ENCODE results near the gene UBALD2. TPM values are rescaled to one million over a fixed set of nuclear protein-coding genes. Genes with fewer than 3 reads are reported as not detected.

Gene UBALD2
- total RNA-seq (2022; extraction: Qiagen RNA extraction; ENCODE audit: low read depth), result 50.3 to 85.3 TPM (median 81.5 TPM) in 5 replicates

DNA sequence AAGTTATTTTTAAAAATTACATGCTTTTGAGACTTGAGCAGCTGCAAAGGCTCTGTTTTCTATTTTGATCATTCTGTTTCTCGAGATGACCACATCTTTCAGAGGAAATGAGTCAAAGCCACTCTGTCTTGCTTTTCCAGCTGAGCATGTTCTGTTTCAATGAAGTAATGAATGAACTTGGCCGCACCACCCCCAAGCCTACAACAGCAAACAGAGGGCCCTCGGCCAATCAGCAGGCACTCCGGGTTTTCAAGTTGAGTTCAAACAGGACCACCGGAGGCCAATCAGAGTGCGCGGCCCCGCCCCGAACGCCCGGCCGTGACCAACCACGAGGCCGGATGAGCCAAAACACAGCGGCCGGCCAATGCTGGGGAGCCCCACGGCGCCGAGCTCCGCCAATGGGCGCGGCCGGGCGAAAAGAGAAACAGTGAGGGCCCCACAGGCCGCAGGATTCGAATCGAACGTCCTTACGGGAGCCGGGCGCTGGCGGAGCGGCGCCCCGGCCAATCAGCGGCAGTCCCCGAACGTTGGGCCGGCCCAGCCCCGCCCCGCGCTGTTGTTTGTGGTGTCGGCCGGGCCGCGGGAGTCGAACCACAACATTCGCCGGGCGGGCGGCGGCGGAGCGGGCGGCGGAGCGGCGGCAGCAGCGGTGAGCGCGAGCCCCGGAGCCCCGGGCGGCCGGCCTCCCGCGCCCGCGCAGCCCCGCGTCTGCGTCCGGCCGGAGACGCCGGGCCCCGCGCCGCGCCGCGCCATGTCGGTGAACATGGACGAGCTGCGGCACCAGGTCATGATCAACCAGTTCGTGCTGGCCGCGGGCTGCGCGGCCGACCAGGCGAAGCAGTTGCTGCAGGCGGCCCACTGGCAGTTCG, at the start of gene UBALD2:
TSS of gene UBALD2 (plus strand) at position 594 of the 869 bp plus-strand sequence. CDS start at position 752, 158 bp downstream.

GRCh38 chr17:76240461-76241203, 24.5 kb upstream of the UBALD2 start, which contains the start of gene RNF157:
TSS of gene RNF157 (minus strand) at chr17:76240493. CDS start at chr17:76240240, 253 bp downstream.

DNA sequence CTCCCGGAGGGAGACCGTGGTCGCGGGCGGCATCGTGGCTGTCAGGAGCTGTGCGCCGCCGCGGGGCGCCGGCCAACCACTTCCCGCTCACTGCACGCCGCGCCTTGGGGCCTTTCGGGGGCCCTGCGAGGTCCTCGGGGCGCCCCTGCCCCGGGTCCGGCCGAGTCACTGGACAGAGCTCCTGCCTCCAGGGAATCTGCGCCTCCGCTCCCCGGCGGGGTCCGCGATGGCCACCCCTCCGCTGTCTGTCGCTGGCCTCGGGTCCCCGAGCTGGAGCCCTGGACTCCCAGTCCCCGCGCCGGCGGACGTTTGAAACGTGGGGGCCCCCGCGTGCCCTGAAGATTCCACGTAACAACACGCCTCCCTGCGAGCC, 42.8 kb downstream of the UBALD2 start, which contains the start of gene QRICH2:
TSS of gene QRICH2 (minus strand) at position 311 of the 373 bp plus-strand sequence. CDS start at position 33, 278 bp downstream.

Other genes with a start within 250 kb of the UBALD2 start
- gene EVPL, start 238.0 kb upstream of the UBALD2 start, total RNA-seq (2022; extraction: Qiagen RNA extraction; ENCODE audit: low read depth), result 11.9 to 17.5 TPM (median 15.2 TPM) in 5 replicates
- gene SRP68, start 192.8 kb upstream of the UBALD2 start, total RNA-seq (2022; extraction: Qiagen RNA extraction; ENCODE audit: low read depth), result 86.5 to 92.3 TPM (median 88.2 TPM) in 5 replicates
- 0.77 to 1.7 TPM (median 1.4 TPM) in 5 replicates for gene GALR2, start 190.6 kb upstream of the UBALD2 start, total RNA-seq (2022; extraction: Qiagen RNA extraction; ENCODE audit: low read depth)
- 0.40 to 0.76 TPM (median 0.59 TPM) in 5 replicates for gene ZACN, start 186.2 kb upstream of the UBALD2 start, total RNA-seq (2022; extraction: Qiagen RNA extraction; ENCODE audit: low read depth)
- 57.6 to 70.2 TPM (median 67.2 TPM) in 5 replicates for gene EXOC7, start 161.6 kb upstream of the UBALD2 start, total RNA-seq (2022; extraction: Qiagen RNA extraction; ENCODE audit: low read depth)
- 0.23 to 0.40 TPM (median 0.30 TPM) in 5 replicates for gene FOXJ1, start 124.1 kb upstream of the UBALD2 start, total RNA-seq (2022; extraction: Qiagen RNA extraction; ENCODE audit: low read depth)
- gene RNF157, start 24.9 kb upstream of the UBALD2 start, total RNA-seq (2022; extraction: Qiagen RNA extraction; ENCODE audit: low read depth), result 5.4 to 10.6 TPM (median 6.3 TPM) in 5 replicates
- gene QRICH2, start 42.9 kb downstream of the UBALD2 start, total RNA-seq (2022; extraction: Qiagen RNA extraction; ENCODE audit: low read depth), result 0.91 to 2.4 TPM (median 1.1 TPM) in 5 replicates
- gene PRPSAP1, start 88.6 kb downstream of the UBALD2 start, total RNA-seq (2022; extraction: Qiagen RNA extraction; ENCODE audit: low read depth), result 57.3 to 69.3 TPM (median 63.4 TPM) in 5 replicates
- gene SPHK1, start 119.3 kb downstream of the UBALD2 start, total RNA-seq (2022; extraction: Qiagen RNA extraction; ENCODE audit: low read depth), result 46.3 to 67.7 TPM (median 55.5 TPM) in 5 replicates
- 31.1 to 38.0 TPM (median 34.6 TPM) in 5 replicates for gene UBE2O, start 187.8 kb downstream of the UBALD2 start, total RNA-seq (2022; extraction: Qiagen RNA extraction; ENCODE audit: low read depth)
- 0.25 to 0.50 TPM (median 0.31 TPM) in 4 of 5 replicates, not detected in the other for gene AANAT, start 202.3 kb downstream of the UBALD2 start, total RNA-seq (2022; extraction: Qiagen RNA extraction; ENCODE audit: low read depth)
- 56.3 to 75.4 TPM (median 63.3 TPM) in 5 replicates for gene RHBDF2, start 236.1 kb downstream of the UBALD2 start, total RNA-seq (2022; extraction: Qiagen RNA extraction; ENCODE audit: low read depth)

Measured in A549 treated with CpdA at 1 μM for 4 hours (cell line).